Hepatocyte (in vitro differentiated cells): ENCODE measurements around the gene OSBPL2. TPM values are rescaled to one million over a fixed set of nuclear protein-coding genes. Genes with fewer than 3 reads are reported as not detected.

Source experiments
- DNase-seq: peaks from one replicate; pipeline ENCODE4 v3.0.0-alpha.2; 2016; ENCODE audit warnings: low spot score
- H2AFZ ChIP-seq: fragments of 200-600 bp; sonication (generic); 2 replicates; pipeline ENCODE4 v1.6.0; 2016; ENCODE audit warnings: antibody characterized with exemption, mild to moderate bottlenecking
- H3K27ac ChIP-seq: fragments of 200-600 bp; sonication (generic); 2 replicates; pipeline ENCODE4 v1.5.1; 2016; ENCODE audit warnings: mild to moderate bottlenecking
- H3K27me3 ChIP-seq: fragments of 200-600 bp; sonication (generic); 2 replicates; pipeline ENCODE4 v1.6.1; 2016
- H3K36me3 ChIP-seq: fragments of 200-600 bp; sonication (generic); replicated peaks from 2 replicates; pipeline ENCODE4 v1.5.1; 2016; ENCODE audit warnings: low read depth; ENCODE audit not compliant: insufficient read depth
- H3K4me1 ChIP-seq: fragments of 200-600 bp; sonication (generic); 2 replicates; pipeline ENCODE4 v1.5.1; 2016; ENCODE audit warnings: mild to moderate bottlenecking, moderate library complexity; ENCODE audit not compliant: insufficient read depth
- H3K4me2 ChIP-seq: fragments of 200-600 bp; sonication (generic); 2 replicates; pipeline ENCODE4 v1.6.0; 2016
- H3K4me3 ChIP-seq: fragments of 200-600 bp; sonication (generic); 2 replicates; pipeline ENCODE4 v1.5.1; 2016; ENCODE audit warnings: mild to moderate bottlenecking
- H3K79me2 ChIP-seq: fragments of 200-600 bp; sonication (generic); 2 replicates; pipeline ENCODE4 v1.6.0; 2017; ENCODE audit warnings: mild to moderate bottlenecking
- H3K9me2 ChIP-seq: fragments of 200-600 bp; sonication (generic); replicated peaks from 2 replicates; pipeline ENCODE4 v1.6.0; 2017; ENCODE audit warnings: mild to moderate bottlenecking; ENCODE audit not compliant: insufficient read depth
- H3K9me3 ChIP-seq: fragments of 200-600 bp; sonication (generic); 2 replicates; pipeline ENCODE4 v1.5.1; 2016; ENCODE audit warnings: low read depth, mild to moderate bottlenecking
- H4K20me1 ChIP-seq: fragments of 200-600 bp; sonication (generic); 2 replicates; pipeline ENCODE4 v1.6.0; 2016; ENCODE audit warnings: mild to moderate bottlenecking; ENCODE audit not compliant: insufficient read depth, poor library complexity, severe bottlenecking
- EZH2 ChIP-seq: fragments of 200-600 bp; sonication (generic); IDR thresholded peaks from 2 replicates; pipeline ENCODE4 v1.6.1; 2016; ENCODE audit warnings: antibody characterized with exemption, mild to moderate bottlenecking, borderline replicate concordance
- EZH2phosphoT487 ChIP-seq: fragments of 200-600 bp; sonication (generic); IDR thresholded peaks from one replicate; pipeline ENCODE4 v1.6.1; 2018; ENCODE audit warnings: antibody characterized with exemption, mild to moderate bottlenecking, low read depth, moderate library complexity; ENCODE audit not compliant: unreplicated experiment, severe bottlenecking
- WGBS: methylation state at CpG from one replicate; pipeline ENCODE4 v1.1.6; 2016; ENCODE audit warnings: low lambda C conversion rate; ENCODE audit errors: missing lambda C conversion rate; 5-methylcytosine and 5-hydroxymethylcytosine counted together
- polyA plus RNA-seq: library from polyadenylated mRNA; unstranded; fragments of >200 nt; fragmentation: Nextera tagmentation; extraction: Ambion mirVana; gene quantifications from 2 replicates; pipeline ENCODE4 v1.2.1, GENCODE V29; 2016
- total RNA-seq: library from RNA; depleted of rRNA; stranded (reverse); fragments of >200 nt; gene quantifications from 2 replicates; pipeline ENCODE4 v1.2.3, GENCODE V29; 2014
- TF ChIP-seq, protein P1 (sequence below): fragments of 200-600 bp; sonication (generic); IDR thresholded peaks from 2 replicates; pipeline ENCODE4 v1.5.1; 2016; ENCODE audit warnings: antibody characterized with exemption, mild to moderate bottlenecking; ENCODE audit not compliant: poor library complexity

OSBPL2 gene
- total and polyA plus RNA-seq, 2 experiments from 2014 or later, result 40.5 to 45.9 TPM

DNA sequence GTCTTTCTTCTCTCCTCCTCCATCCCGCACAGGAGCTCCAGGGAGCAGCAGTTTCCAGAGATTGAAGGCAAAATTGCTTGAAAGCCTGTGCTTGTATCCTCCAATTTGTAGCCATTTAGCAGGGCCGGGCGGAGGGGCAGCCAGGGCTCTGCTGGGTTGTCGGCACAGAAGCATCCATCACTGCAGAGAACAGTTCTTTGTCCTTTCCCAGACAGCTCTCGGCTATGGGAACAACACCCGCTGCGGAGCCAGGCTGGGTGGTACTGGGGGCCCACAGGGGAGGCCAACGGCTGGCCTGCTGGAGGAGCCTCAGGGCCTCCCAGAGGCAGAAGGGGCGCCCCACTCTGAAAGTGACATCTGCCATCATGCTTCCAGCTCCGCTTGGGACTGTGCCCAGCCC, 26.0 kb upstream of the OSBPL2 start:
- Histone ChIP-seq H3K9me2 (no peaks in the 10 kb centered on the region), H3K27me3 (peaks cover 21% of the 10 kb centered on the region), H3K27ac (no peak overlapping the region), H2AFZ (no peak overlapping the region), H3K4me1 (no peaks in the 10 kb centered on the region), H3K4me2 (no peak overlapping the region), H3K9me3 (no peaks in the 10 kb centered on the region), H3K36me3 (no peaks in the 10 kb centered on the region), H4K20me1 (no peaks in the 10 kb centered on the region), H3K79me2 (no peaks in the 10 kb centered on the region), H3K4me3 (no peak overlapping the region)
- 52% methylated on average over 10 of the region's 10 CpGs for WGBS
- TF ChIP-seq, protein P1, sequence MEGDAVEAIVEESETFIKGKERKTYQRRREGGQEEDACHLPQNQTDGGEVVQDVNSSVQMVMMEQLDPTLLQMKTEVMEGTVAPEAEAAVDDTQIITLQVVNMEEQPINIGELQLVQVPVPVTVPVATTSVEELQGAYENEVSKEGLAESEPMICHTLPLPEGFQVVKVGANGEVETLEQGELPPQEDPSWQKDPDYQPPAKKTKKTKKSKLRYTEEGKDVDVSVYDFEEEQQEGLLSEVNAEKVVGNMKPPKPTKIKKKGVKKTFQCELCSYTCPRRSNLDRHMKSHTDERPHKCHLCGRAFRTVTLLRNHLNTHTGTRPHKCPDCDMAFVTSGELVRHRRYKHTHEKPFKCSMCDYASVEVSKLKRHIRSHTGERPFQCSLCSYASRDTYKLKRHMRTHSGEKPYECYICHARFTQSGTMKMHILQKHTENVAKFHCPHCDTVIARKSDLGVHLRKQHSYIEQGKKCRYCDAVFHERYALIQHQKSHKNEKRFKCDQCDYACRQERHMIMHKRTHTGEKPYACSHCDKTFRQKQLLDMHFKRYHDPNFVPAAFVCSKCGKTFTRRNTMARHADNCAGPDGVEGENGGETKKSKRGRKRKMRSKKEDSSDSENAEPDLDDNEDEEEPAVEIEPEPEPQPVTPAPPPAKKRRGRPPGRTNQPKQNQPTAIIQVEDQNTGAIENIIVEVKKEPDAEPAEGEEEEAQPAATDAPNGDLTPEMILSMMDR, result no peak
- no peak for TF ChIP-seq EZH2
- no peak for TF ChIP-seq EZH2phosphoT487
- DNase-seq, result no peak

DNA sequence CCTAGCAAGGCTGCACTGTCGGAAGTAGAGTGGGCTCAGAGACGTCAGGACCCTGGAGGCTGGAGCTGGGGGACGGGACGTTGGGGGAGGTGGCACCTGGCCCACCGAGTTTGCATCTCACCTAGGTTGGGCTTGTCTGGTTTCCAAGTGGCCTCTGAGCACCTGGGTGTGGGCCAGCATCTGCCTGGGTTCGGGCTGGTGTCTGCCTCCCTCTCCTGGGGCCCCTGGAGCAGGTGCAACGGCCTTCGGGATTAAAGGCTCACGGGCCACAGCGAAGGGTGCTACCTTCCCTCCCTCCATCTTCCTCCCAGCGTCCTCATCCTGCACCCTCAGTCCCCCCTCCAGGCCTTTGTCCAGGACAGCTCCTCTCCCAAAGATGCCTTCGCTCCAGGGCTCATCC, 24.3 kb upstream of the OSBPL2 start:
- H3K4me1 ChIP-seq, result no peaks in the 10 kb centered on the region
- no peaks in the 10 kb centered on the region for H3K9me3 ChIP-seq
- H3K4me2 ChIP-seq, result no peak overlapping the region
- no peaks in the 10 kb centered on the region for H3K36me3 ChIP-seq
- H3K4me3 ChIP-seq, result no peak overlapping the region
- peaks cover 39% of the 10 kb centered on the region for H3K27me3 ChIP-seq
- no peak overlapping the region for H3K27ac ChIP-seq
- DNase-seq, result no peak
- TF ChIP-seq EZH2phosphoT487, result no peak
- no peak for TF ChIP-seq EZH2
- TF ChIP-seq, protein P1, result no peak
- no peaks in the 10 kb centered on the region for H3K9me2 ChIP-seq
- H4K20me1 ChIP-seq, result no peaks in the 10 kb centered on the region
- H2AFZ ChIP-seq, result no peak overlapping the region
- no peaks in the 10 kb centered on the region for H3K79me2 ChIP-seq
- 73% methylated on average over 12 of the region's 12 CpGs for WGBS

DNA sequence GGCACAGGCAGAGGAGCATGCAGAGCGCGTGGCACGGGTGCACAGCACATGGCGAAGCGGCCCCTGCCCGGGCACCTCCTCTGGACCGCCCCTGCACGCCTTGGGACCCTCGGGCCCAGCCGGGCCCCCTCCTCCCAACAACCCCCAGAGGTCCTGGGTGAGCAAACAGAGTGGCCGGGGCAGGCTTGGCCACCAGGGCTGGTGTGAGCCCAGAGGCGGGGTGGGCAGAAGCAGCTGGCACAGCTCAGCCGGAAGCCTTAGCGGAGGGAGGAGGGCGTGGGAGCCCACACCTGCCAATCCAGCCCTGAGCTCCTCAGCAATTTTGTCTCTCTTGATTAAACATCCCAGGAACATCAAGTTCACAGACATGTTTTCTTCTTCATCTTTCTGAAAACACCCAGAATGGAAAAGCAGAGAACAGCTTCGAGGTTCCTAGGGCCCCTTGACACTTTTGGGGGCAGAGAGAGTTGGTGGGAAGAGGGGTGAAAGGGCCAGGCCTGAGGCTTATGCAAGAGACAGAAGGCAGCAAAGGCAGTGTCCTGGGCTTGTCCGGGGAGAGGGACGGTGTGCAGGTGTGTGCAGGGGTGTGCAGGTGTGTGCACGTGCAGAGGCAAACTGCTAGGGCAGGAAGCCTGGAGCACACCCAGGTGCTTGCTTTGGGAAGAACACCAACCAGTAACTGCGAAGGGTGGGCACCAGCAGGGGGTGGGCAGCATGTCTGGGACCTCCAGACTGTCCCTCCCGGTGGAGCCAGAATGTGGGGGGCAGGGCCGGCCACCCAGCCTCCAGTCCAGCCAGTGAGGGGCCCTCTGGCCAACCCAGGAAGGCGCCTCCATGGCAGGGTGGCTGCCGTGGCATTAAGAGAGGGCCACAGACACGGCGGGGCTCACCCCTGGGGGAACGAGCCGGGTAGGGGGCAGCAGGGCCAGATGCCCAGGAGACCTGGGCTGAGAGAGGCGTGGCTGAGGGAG, 23.0 kb upstream of the OSBPL2 start:
- Histone ChIP-seq H3K27me3 (peaks cover 45% of the 10 kb centered on the region), H3K4me1 (peaks cover under 1% of the 10 kb centered on the region), H3K27ac (no peak overlapping the region), H3K79me2 (no peaks in the 10 kb centered on the region), H3K9me3 (no peaks in the 10 kb centered on the region), H4K20me1 (no peaks in the 10 kb centered on the region), H3K4me3 (no peak overlapping the region), H3K9me2 (no peaks in the 10 kb centered on the region), H3K36me3 (no peaks in the 10 kb centered on the region), H2AFZ (no peak overlapping the region), H3K4me2 (no peak overlapping the region)
- WGBS, result 88% methylated on average over 28 of the region's 29 CpGs
- TF ChIP-seq EZH2 (no peak), EZH2phosphoT487 (no peak)
- TF ChIP-seq, protein P1, result no peak
- DNase-seq, result no peak
